ENCODE data around the gene NEU4.
A peak's percentile ranks its signal among the peaks of the same experiment; 100 is the strongest.
"Not testable (repeated sequence)": the region's sequence is repeated elsewhere in the genome, so short reads cannot be mapped to it uniquely, and the experiment has no call there.

Gene NEU4

GRCh38 chr2:241833101-241833663 is 24.2 kb downstream of the NEU4 start:
- no peak for DNase-seq

- not testable (repeated sequence) for DNase-seq
These were observed 24.9 kb downstream of the NEU4 start for GRCh38 chr2:241833756-241834526.

GRCh38 chr2:241834527-241835210 is 25.7 kb downstream of the NEU4 start:
- DNase-seq: no peak

- no peak for DNase-seq
These were observed 26.6 kb downstream of the NEU4 start for GRCh38 chr2:241835611-241836010.

- DNase-seq: no peak
These were observed 27.3 kb downstream of the NEU4 start for GRCh38 chr2:241836292-241836691.

DNA sequence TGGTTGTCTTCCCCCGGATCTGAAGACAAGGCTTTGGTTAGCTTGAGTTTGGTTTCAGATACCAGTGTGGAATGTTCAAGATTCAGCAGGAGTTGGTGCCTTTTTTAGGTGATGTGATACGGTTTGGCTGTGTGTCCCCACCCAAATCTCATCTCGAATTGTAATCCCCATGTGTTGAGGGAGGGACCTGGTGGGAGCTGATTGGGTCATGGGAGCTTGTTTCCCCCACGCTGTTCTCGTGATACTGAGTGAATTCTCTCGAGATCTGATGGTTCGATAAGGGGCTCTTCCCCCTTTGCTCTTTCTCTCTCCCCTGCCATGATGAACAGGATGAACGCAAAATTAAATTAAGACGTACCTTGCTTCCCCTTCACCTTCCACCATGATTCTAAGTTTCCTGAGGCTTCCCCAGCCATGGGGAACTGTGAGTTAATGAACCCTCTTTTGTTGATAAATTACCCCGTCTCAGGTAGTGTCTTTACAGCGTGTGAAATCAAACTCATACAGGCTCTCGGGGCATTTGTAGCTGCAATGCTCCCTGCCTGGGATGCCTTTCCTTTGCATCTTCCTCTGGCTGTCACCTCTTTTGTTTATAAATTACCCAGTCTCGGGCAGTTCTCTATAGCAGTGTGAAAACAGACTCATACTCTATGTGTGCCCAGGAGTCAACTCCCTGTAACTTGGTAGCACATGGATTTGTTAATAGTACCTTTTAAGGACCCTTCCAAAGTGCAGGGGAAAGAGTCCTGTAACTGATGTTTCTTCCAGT is 28.4 kb downstream of the NEU4 start:
- DNase-seq: no peak

DNA sequence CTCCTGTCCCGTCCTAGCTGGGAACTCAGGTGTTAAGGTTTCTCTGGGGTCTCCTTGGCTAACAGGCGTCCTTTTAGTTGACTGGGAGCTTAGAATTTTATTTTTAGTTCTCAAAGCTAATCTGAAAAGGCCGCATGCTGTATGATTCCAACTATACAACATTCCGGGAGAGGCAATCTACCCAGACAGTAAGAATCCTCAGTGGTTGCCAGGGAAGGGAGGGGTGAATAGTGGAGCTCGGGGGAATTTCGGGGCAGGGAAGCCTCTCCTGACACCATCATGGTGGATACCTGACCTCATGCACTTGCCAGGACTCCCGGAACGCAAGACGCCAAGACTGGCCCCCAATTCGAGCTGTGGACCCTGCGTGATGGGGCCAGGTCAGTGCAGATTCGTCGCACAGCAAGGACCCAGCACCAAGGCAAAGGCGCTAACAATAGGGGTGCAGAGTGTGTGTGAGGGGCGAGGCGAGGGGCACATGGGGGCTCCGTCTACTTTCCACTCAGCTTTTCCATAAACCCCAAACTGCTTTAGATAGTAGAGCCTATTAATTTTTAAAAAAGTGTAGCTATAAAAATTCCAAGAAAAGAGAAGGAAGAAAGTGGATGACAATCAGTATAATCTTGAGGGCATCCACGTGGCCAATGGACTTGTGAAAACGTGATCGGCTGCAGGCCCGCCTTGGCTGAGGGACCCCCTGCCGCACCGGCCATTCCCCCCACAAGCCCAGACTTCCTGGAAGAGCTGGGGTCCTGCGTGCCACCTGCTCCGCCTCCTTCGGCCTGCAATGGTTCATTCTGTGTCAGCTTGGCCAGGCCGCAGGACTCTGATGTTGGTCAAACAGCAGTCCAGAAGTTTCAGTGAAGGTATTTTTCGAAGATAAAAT is 32.4 kb downstream of the NEU4 start:
- no peak for DNase-seq

GRCh38 chr2:241842067-241842415 is 33.0 kb downstream of the NEU4 start:
- no peak for DNase-seq

DNA sequence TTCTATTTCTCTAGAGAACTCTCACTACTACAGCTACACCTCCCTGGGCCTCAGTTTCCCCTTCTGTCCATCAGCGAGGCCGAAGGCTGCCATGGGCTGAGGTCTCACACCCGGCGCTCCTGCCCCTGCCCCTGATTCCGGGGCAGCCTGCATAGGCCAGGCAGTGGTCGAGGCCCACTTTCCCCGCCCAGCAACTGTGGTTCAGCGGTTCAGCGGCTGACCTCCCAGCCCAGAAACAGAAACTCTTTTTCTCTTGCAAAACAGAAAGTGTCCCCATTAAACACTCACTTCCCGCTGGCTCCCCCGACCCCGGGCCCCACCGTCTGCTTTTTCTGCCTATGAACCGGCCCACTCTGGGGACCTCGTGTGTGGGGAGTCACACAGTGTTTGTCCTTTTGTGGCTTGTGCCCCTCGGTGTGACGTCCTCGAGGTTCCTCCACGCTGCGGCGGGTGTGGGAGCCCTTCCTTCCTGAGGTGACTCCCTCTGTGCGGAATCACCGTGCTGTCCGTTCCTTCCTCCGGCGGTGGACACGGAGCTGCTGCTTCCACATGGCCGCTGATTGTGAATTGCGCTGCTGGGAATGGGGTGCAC is 33.7 kb downstream of the NEU4 start:
- peak in 3 of 56 donors; percentile 12 to 47 (median 25) for DNase-seq

GRCh38 chr2:241843321-241844065 is 34.5 kb downstream of the NEU4 start:
- DNase-seq: peak in 1 of 56 donors; percentile 78

GRCh38 chr2:241844066-241844728 is 35.2 kb downstream of the NEU4 start:
- peak in 8 of 56 donors; percentile 23 to 78 (median 34) for DNase-seq

GRCh38 chr2:241844831-241845578 is 36.0 kb downstream of the NEU4 start:
- no peak for DNase-seq

GRCh38 chr2:241846406-241846805 is 37.4 kb downstream of the NEU4 start:
- no peak for DNase-seq

DNA sequence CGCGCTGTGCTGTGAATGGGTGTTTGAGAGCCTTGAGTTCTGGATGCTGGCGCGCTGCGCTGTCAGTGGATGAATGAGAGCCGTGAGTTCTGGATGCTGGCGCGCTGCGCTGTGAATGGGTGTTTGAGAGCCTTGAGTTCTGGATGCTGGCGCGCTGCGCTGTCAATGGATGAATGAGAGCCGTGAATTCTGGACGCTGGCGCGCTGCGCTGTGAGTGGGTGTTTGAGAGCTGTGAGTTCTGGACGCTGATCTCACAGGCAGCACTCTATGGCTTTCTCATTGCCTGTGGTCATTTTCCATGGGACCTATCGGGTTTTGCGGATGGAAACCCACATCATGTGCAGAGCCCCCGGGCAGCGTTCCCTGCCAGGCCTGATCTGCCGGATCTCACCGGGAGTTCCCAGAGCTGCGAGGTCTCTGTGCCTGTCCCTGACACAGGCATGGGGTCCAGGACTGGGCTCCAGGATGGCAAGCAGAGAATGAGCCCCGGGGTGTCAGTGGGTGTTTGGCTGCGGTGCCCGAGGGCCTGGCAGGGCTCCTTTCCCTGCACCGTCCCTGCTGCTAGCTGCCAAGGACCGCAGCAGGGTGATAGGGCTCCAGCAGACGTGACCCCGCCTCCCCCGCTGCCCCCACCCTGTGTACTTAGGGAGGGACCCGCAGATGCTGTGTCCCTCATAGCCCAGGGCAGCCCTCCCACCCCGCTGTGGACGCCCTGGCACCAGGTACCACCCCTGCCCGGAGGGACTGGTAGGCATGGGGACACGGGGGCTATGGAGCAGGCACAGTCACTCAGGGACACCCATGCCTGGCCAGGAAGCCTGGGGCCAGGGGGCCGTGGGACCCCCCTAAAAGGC is 40.0 kb downstream of the NEU4 start:
- no peak for DNase-seq

- no peak for DNase-seq
These were observed 40.9 kb downstream of the NEU4 start for GRCh38 chr2:241849616-241850543.
